ENCODE data around the gene CCSER2. TPM values are rescaled to one million over a fixed set of nuclear protein-coding genes. Genes with fewer than 3 reads are reported as not detected.
"Not testable (repeated sequence)": the region's sequence is repeated elsewhere in the genome, so short reads cannot be mapped to it uniquely, and the experiment has no call there.

CCSER2 gene
- total RNA-seq, 3 donors from 2014 or later: 37.1 to 42.0 (median 40.9) TPM

GRCh38 chr10:84440781-84441180, 112.4 kb downstream of the CCSER2 start:
- no peak for ATAC-seq
- peaks cover 46% of the 10 kb centered on the region for H3K36me3 Mint-ChIP-seq (ENCODE audit: insufficient read depth)
- H3K4me1 Mint-ChIP-seq (ENCODE audit: low read depth): peaks cover 5% of the 10 kb centered on the region

DNA sequence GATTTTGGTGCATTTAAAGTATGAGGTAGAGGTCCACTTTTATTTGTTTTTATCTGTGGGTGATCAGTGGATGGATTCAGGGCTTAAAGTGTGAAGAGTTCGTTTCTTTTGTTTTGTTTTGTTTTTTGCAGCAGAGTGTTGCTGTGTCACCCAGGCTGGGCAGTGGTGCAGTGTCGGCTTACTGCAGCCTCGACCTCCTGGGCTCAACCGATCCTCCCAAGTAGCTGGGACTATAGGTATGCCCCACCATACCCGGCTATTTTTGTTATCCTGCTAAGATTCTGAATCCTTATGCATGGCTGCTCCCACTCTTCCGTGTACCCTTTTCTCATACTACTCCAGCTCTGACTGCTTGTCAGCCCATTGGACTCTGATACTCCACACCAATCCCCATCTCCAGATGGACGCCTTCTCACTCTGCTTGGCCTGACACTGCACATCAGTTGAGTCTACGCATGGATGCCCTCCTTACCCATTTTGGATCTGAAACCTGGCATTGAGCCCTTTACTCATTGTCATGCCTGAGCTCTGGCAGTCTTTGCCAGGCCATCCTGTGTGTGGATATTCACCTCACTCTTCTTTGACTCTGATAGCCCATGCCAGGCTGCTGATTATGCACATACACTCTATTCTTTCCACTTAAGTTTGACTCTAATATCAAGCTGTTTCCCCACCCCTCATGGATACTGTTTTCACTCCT, 119.5 kb downstream of the CCSER2 start:
- H3K4me1 Mint-ChIP-seq (ENCODE audit: low read depth): peaks cover 2% of the 10 kb centered on the region
- ATAC-seq (no peak), DNase-seq (no peak)
- H3K36me3 Mint-ChIP-seq (ENCODE audit: insufficient read depth): peaks cover 33% of the 10 kb centered on the region
- no peak overlapping the region for H3K4me3 Mint-ChIP-seq
- H3K9me3 Mint-ChIP-seq: no peaks in the 10 kb centered on the region
- H3K27me3 Mint-ChIP-seq (ENCODE audit: low read depth): no peaks in the 10 kb centered on the region

More at GRCh38 chr10:84440781-84441180, 112.4 kb downstream of the CCSER2 start:
- no peak for DNase-seq
- Mint-ChIP-seq H3K9me3 (peaks cover 6% of the 10 kb centered on the region), H3K4me3 (no peak overlapping the region), H3K27me3 (ENCODE audit: low read depth) (no peaks in the 10 kb centered on the region)

- not testable (repeated sequence) for H3K4me3 Mint-ChIP-seq; DNase-seq; H3K4me1 Mint-ChIP-seq (ENCODE audit: low read depth); ATAC-seq; H3K27me3 Mint-ChIP-seq (ENCODE audit: low read depth); H3K9me3 Mint-ChIP-seq
- H3K36me3 Mint-ChIP-seq (ENCODE audit: insufficient read depth): peaks cover 33% of the 10 kb centered on the region
Measured at GRCh38 chr10:84449351-84449750, 121.0 kb downstream of the CCSER2 start.

DNA sequence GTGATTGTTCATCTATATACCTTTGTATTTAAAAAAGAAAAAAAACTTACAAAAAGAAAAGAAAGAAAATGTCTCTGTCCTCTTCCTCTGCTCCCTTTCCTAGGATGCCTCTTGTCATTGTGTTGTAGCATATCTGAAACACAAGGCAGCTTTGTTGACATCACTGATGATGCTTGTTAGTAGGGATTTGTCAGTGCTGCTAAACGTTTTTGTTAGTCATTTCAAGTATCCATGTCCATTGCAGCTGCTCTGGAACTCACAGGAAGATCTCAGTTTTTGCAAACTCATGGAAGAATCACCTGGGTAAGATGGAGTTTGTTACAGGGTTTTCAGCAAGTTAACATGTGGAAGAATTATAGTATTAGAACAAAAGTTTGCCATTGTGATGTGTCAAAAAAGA, 123.6 kb downstream of the CCSER2 start:
- H3K27me3 Mint-ChIP-seq (ENCODE audit: low read depth): no peaks in the 10 kb centered on the region
- no peak for DNase-seq
- H3K36me3 Mint-ChIP-seq (ENCODE audit: insufficient read depth): peaks cover 47% of the 10 kb centered on the region
- H3K9me3 Mint-ChIP-seq: no peaks in the 10 kb centered on the region
- H3K4me3 Mint-ChIP-seq: no peak overlapping the region
- peaks cover 9% of the 10 kb centered on the region for H3K4me1 Mint-ChIP-seq (ENCODE audit: low read depth)
- no peak for ATAC-seq

- H3K36me3 Mint-ChIP-seq (ENCODE audit: insufficient read depth): peaks cover 40% of the 10 kb centered on the region
- H3K9me3 Mint-ChIP-seq: peaks cover under 1% of the 10 kb centered on the region
Measured at GRCh38 chr10:84453303-84453702, 124.9 kb downstream of the CCSER2 start.

DNA sequence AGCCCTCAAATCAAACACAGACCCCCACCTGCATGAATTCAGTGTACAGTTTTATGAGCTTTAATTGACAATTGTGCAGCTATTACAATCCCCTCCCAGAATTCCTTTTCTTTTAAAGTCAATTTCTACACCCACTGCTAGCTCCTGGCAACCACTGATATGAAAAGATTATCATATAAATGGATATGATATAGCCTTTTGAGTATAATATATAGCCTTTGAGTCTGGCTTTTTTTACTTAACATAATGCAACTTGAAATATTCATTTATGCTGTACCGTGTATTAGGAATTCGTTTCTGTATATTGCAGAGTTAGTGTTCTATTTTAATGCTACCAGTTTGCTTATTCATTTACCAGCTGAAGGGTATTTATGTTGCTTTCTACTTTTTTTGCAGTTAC, 127.7 kb downstream of the CCSER2 start:
- H3K9me3 Mint-ChIP-seq: peaks cover 10% of the 10 kb centered on the region
- no peak overlapping the region for H3K4me3 Mint-ChIP-seq
- ATAC-seq: no peak
- H3K4me1 Mint-ChIP-seq (ENCODE audit: low read depth): peaks cover 10% of the 10 kb centered on the region
- no peak for DNase-seq
- peaks cover 43% of the 10 kb centered on the region for H3K36me3 Mint-ChIP-seq (ENCODE audit: insufficient read depth)
- H3K27me3 Mint-ChIP-seq (ENCODE audit: low read depth): no peaks in the 10 kb centered on the region

More at GRCh38 chr10:84453303-84453702, 124.9 kb downstream of the CCSER2 start:
- DNase-seq: no peak
- no peak overlapping the region for H3K4me3 Mint-ChIP-seq
- H3K4me1 Mint-ChIP-seq (ENCODE audit: low read depth): peaks cover 6% of the 10 kb centered on the region
- no peak for ATAC-seq
- no peaks in the 10 kb centered on the region for H3K27me3 Mint-ChIP-seq (ENCODE audit: low read depth)

DNA sequence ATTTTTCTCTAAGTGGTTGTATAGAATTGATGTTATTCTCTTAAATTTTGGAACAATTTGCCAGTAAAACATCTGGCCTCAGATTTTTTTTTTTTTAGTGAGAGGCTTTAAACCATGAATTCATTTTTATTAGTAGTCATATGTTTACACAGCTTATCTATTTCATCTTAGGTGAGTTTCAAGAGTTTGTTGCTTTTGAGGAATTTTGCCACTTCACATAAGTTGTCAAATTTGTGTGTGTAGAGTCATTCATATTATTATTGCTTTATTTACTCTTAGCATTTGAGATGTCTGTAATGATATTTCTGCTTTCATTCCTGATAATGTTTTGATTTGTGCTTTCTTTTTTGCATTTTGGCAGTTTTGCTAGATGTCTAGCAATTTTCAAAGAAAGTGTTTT, 132.1 kb downstream of the CCSER2 start:
- Mint-ChIP-seq H3K36me3 (ENCODE audit: insufficient read depth) (peaks cover 30% of the 10 kb centered on the region), H3K4me1 (ENCODE audit: low read depth) (peaks cover 14% of the 10 kb centered on the region), H3K9me3 (peaks cover 10% of the 10 kb centered on the region), H3K27me3 (ENCODE audit: low read depth) (no peaks in the 10 kb centered on the region), H3K4me3 (no peak overlapping the region)
- DNase-seq (no peak), ATAC-seq (no peak)

- DNase-seq (no peak), ATAC-seq (no peak)
- Mint-ChIP-seq H3K36me3 (ENCODE audit: insufficient read depth) (peaks cover 33% of the 10 kb centered on the region), H3K4me1 (ENCODE audit: low read depth) (peaks cover 2% of the 10 kb centered on the region), H3K9me3 (no peaks in the 10 kb centered on the region), H3K4me3 (no peak overlapping the region), H3K27me3 (ENCODE audit: low read depth) (no peaks in the 10 kb centered on the region)
Measured at GRCh38 chr10:84469470-84469869, 141.1 kb downstream of the CCSER2 start.

DNA sequence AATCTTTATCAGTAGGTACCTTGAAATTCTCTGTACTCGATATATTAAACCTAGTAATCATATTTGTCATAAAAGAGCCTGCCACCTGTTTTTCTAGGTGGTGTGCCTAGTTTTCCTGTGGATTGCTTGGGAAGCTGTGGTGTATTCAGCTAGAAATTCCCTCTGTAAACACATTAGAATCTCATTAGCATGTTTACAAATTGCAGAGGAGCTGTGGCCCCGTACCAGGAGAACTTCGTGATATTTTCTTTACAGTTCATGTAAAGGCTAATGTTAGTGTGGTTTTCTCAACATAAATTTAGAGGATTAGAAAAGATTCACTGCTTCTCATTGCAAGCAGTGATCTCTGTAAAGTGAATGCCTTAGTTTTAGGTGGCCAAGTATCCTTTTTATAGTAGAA, 144.7 kb downstream of the CCSER2 start:
- Mint-ChIP-seq H3K27me3 (ENCODE audit: low read depth) (no peaks in the 10 kb centered on the region), H3K4me1 (ENCODE audit: low read depth) (peaks cover 3% of the 10 kb centered on the region), H3K36me3 (ENCODE audit: insufficient read depth) (peaks cover 23% of the 10 kb centered on the region), H3K4me3 (no peak overlapping the region), H3K9me3 (no peaks in the 10 kb centered on the region)
- no peak for ATAC-seq
- no peak for DNase-seq

- Mint-ChIP-seq H3K36me3 (ENCODE audit: insufficient read depth) (peaks cover 24% of the 10 kb centered on the region), H3K4me3 (no peak overlapping the region), H3K9me3 (no peaks in the 10 kb centered on the region), H3K4me1 (ENCODE audit: low read depth) (peaks cover 2% of the 10 kb centered on the region), H3K27me3 (ENCODE audit: low read depth) (no peaks in the 10 kb centered on the region)
- ATAC-seq: no peak
- no peak for DNase-seq
Measured at GRCh38 chr10:84477398-84478128, 149.2 kb downstream of the CCSER2 start.

DNA sequence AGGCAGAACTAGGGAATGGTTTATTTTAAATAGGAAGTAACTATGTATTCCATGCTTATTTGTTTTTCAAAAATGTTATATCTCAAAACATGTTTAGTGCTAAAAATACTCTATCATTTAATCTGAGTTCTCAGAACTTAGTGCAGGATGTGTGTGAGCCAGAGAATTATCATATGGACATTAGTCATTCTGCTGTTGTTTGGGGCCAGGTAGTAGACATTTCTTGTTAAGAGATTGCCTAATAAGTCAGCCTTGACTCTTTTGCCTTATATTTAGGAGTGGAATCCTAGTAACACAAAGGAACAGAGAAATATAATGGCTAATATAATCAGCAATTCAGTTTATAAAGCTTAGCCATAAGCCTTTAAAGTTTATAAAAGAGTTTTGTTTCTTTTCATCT, 149.8 kb downstream of the CCSER2 start:
- Mint-ChIP-seq H3K9me3 (no peaks in the 10 kb centered on the region), H3K4me1 (ENCODE audit: low read depth) (peaks cover 2% of the 10 kb centered on the region), H3K4me3 (no peak overlapping the region), H3K36me3 (ENCODE audit: insufficient read depth) (peaks cover 26% of the 10 kb centered on the region), H3K27me3 (ENCODE audit: low read depth) (no peaks in the 10 kb centered on the region)
- ATAC-seq (no peak), DNase-seq (no peak)

DNA sequence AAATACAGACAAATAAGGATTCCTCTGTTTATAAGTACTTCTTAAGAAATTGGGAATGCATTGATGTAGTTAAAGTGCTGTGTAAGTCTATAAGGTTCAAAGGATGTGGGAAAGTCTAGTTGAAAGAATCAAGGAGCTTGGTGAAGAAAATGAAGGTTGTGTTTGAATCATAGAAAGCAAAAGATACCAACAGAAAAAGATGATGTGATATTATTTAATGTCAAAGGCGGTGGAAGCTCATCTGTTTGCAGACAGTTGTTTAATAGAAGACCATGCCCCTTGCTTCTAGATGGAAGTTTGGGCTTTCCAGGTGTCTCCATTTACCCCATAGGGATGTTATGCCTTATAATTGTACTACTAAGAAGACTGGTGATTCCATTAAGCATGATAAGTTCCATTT, 150.3 kb downstream of the CCSER2 start:
- ATAC-seq (no peak), DNase-seq (no peak)
- Mint-ChIP-seq H3K9me3 (no peaks in the 10 kb centered on the region), H3K4me1 (ENCODE audit: low read depth) (peaks cover 2% of the 10 kb centered on the region), H3K36me3 (ENCODE audit: insufficient read depth) (peaks cover 26% of the 10 kb centered on the region), H3K27me3 (ENCODE audit: low read depth) (no peaks in the 10 kb centered on the region), H3K4me3 (no peak overlapping the region)

DNA sequence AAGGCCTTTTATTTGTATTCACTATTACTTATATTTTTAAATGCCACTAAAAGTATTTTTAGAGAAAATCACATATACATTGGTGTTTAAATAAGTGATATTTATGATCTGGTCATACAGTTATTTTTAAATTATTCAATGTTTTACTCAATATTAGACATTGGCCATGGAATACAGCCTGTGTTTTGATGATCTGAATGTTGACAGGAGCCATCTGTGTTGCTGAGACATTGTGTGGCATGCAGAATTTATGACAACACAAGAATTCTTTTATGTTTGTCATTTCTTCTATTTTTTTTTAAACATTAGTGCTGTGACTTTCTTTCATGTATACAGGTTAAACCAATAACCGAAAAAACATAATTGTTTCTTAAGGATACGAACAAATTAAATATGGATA, 156.2 kb downstream of the CCSER2 start:
- Mint-ChIP-seq H3K4me3 (no peak overlapping the region), H3K27me3 (ENCODE audit: low read depth) (no peaks in the 10 kb centered on the region), H3K4me1 (ENCODE audit: low read depth) (peaks cover 15% of the 10 kb centered on the region), H3K36me3 (ENCODE audit: insufficient read depth) (peaks cover 45% of the 10 kb centered on the region), H3K9me3 (no peaks in the 10 kb centered on the region)
- DNase-seq (no peak), ATAC-seq (no peak)

DNA sequence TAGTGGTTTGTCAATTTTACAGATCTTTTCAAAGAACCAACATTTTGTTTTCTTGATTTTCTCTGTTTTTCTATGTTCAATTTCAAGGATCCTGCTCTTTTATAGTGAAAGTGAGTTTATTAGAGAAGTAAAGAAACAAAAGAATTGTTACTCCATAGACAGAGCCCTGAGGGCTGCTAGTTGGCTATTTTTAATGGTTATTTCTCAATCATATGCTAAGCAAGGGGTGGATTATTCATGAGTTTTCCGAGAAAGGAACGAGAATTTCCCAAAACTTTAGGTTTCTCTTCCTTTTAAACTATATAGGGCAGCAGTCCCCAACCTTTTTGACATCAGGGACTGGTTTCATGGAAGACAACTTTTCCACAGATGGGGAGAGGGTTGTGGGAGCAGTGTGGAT, 165.0 kb downstream of the CCSER2 start:
- Mint-ChIP-seq H3K4me1 (ENCODE audit: low read depth) (peaks cover 44% of the 10 kb centered on the region), H3K36me3 (ENCODE audit: insufficient read depth) (peaks cover 37% of the 10 kb centered on the region), H3K27me3 (ENCODE audit: low read depth) (no peaks in the 10 kb centered on the region), H3K9me3 (no peaks in the 10 kb centered on the region), H3K4me3 (no peak overlapping the region)
- ATAC-seq (no peak), DNase-seq (no peak)

Data from activated T-cell treated with anti-CD3 and anti-CD28 coated beads, Interleukin-2, amount 50 U/mL, for 4 hours (primary cell).